NCI-H345 (cell line): ENCODE results near the gene ZER1.

Experiments
- DNase-seq: peaks from one replicate; lab custom pipeline; 2025; lab: John Stamatoyannopoulos, UW

Gene ZER1

GRCh38 chr9:128735373-128735772, 36.4 kb downstream of the ZER1 start:
- DNase-seq = no peak

DNA sequence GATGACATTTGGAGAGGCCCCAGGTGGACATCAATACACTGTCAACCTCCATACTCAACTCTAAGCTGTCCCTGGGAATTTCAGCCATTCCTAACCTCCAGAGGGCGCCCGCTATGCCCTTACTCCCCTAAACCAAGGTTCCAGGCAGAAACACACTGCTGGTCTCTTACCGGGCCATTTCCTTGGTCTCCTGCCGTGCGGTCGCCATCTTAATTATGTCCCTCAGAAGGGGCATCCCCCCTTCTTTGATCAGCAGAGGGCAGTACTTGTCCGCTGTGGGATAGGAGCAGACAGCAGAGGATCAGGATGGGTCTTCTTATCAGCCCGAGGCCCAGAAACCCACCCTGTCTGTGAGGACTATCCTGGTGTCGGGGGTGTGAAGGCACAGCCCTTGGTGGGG, 38.5 kb downstream of the ZER1 start:
- peak; percentile 12 for DNase-seq

DNA sequence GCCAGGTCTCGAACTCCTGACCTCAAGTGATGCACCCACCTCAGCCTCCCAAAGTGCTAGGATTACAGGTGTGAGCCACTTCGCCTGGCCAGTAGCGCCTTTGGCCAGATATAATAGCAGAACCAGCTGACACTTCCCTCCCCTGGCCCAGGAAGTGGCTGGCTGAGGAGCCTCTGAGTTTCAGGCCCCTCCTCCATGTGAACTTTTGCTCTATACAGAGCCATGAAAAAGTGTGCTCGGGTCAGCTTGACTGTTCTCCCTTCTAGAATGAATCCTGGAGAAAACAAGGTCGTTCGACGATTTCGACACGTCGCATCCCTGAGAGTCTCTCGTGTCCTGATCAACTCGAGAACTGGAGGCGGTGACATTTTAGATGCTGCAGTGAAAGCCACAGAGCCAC, 39.2 kb downstream of the ZER1 start:
- DNase-seq = no peak

DNA sequence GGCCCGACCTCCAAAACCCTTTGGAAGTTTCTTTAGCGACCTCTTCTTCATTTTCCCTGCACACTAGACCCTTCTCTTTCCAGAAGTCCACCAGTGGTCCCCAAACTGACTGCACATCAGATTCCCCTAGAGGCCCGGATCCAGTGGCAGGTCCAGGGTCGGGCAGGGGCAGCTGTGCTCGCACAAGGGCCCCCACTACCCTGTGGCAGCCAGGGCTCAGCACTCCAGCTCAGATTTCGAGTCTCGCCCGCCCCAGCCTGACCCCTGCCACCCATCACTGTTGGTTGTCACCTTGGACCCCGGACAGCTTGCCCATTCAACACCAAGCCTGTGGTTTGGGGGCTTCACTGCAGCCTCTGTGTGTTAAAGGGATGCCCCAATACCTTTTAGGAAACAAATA, 40.0 kb downstream of the ZER1 start:
- no peak for DNase-seq

GRCh38 chr9:128731093-128731492, 40.6 kb downstream of the ZER1 start:
- no peak for DNase-seq

DNA sequence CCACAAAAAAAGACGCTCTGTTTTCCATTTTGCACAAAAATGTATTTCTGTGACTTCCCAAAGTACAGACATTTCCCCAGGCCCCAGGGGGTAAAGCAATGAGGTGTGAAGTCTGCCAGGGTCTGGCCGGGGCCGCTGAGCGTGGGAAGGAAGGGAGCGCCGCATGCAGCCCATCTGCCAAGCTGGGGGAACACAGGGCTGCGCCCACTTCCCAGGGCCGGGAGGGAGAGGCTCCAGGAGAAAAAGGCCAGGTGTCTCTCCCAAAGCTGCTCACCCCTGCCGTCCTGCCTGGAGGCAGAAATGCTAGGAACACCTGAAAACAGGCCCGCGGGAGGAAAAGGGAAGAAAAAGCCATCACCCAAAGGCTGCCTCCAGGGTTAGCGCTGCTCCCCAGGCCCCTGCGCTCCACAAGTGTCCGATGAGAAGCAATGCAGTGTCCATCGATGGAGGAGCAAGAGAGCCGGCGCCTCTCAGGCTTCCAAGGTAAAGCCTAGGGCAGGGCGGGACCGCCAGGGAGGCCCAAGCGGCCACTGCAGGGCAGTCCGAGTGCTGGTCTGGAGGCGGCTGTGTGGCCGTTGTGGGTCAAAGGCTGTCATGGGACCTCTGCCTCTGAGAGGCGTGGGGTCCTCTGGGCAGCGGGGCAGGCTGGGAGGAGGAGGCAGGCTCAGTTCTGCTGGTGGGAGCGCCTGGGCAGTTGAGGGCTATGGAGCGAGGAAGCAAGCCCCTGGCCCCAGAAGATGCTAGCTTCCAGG, 41.8 kb downstream of the ZER1 start:
- DNase-seq = no peak

DNA sequence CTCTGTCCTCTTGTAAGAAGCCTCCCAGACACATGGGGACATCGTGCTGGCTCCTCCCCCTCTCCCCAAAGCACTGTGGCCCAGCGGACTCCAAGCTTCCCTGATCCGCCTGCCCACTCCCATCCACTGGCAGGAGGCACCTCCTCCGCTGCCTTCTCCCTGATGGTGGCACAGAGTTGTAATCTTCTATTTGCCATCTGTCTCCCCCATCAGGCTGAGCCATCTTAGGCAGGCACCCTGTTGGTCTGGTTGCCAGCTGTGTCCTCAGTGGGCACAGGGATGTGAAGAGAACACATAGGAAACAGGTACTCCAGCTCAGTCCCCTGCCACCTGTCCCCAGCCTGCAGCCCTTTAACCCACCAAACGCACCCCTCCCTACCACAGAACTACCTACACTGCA, 42.4 kb downstream of the ZER1 start:
- no peak for DNase-seq

GRCh38 chr9:128728298-128728697, 43.4 kb downstream of the ZER1 start:
- no peak for DNase-seq

- DNase-seq = no peak
Observed at GRCh38 chr9:128727640-128728248, 44.0 kb downstream of the ZER1 start.

DNA sequence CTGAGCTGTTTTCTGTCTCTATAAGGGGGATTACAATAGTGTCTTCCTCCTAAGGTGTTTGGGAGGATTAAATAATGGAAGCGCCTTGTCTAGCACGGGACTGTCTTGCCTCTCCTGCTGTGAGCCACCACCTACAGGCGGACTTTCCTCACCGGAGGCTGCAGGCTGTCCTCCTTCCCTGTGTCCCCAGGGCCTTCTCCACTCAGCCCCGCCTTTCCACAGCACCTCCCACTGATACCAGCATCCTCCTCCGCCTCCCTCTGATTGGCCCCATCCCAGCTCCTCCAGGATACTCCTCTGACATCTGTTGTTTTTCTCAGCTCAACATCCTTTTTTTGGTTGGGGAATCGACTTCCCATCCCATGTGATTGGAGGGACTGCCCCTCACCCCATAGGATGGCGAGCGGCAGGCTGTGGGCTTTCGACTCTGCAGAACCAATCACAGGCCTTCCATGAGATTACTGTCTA, 46.9 kb downstream of the ZER1 start:
- peak; percentile 77 for DNase-seq

DNA sequence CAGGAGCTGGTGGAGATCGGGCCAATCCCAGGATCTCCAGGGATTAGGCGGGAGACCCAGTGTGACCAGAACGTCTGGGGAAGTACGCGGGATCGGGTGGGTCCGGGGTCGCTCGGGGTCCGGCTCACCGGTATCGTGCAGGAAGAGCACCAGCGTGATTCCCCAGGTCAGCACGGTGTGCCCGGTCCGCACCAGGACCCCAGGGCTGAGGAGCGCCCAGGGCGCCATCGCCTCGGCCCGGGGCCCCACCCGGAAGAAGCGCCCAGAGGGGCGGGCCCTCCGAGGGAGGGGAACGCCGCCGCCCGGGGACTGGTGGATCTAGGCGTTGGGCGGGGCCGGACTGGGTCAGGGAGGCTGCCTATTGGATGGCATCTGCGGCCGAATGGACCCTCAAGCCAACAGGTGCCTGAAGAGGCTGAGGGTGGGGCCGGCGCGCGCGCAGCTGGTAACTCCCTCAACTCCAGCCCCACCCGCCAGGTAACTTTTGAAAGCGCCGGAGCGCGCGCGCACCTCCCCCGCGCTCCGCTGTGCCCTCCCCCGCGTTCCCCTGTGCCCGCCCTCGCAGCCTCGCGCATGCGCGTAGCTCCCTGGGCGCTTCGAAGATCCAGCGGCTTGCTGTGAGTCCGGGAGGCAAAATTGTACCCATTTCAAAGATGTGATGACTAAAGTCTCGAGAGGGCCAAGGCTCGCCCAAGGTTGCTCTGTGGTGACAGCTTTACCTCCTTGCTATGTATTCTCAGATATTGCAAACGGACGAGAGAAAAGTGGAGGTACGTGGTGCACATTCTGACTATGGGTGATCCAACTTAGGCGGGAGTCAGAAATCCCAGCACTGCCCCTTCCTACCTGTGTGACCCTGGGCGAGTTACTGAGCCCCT, 47.6 kb downstream of the ZER1 start, which contains the start of gene ZDHHC12:
TSS of gene ZDHHC12 (minus strand) at position 262 of the 878 bp plus-strand sequence. CDS start at position 228, 34 bp downstream.
- peak; percentile 99 for DNase-seq

DNA sequence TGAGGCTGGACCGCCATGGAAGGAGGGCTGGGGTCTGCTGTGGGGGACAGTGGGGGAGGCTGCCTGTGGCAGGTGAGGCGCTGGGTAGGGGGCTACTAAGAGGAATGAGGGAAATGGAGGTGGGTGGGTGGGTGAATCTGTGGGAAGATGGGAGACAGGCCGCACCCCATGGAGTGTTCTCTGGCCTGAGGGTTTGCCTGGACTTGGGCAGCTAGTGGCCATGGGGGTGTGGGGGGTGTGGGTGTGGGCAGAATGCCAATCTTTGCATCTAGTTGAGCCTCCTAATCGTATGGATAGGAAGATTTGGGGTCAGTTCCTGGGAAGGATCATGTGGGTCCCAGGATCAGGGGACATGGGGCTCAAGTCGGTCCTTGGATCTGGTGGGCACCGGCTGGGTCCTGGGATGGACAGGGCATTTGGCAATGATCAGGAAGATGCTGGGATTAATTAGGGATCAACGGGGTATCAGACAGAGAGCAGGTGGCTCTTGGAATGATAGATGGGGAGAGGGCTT, 48.3 kb downstream of the ZER1 start:
- DNase-seq = no peak

DNA sequence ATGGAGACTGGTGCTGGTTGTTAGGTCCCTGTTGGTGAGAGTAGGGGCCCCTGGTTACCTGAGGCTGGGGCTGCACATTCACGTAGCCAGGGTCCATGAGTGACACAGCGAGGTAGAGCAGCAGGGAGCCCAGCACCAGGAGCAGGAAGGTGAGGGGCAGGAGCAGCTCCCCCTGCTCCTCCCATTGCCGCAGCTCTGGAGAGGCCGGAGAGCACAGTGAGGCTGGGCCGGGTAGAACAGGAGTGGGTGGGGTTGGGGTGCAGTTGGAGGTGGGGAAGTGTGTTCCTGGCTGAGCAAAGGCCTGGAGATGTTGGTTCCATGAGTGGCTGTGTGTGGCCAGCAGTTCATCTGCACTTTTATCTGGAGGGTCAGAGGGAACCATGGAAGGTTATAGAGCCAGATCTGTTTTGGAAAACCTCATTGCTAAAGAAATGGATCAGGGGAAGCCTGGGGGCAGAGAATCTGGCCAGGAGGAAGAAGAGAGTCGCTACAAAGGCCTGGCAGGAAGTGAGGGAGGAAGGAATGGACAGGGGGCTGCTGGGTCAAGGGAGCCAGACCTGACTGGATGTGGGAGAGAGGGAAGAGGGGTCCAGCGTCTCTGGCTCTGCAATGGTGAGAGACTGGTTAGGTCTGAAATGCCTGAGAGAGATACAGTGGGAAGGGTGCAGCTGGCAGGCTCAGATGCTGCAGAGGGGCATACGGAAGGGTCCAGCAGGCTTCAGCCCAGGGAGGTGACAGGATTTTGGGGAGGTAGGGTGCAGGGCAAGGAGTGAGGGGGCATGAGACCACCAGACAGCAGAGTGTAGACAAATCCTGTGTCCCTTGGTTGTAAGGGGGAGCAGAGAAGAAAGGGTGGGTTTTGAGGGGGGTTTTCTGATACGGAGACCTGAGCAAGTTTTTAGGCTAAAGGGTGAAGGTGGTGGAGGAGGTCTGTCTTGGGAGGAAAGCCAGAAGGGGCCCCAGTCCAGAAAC, 49.1 kb downstream of the ZER1 start:
- DNase-seq = no peak

DNA sequence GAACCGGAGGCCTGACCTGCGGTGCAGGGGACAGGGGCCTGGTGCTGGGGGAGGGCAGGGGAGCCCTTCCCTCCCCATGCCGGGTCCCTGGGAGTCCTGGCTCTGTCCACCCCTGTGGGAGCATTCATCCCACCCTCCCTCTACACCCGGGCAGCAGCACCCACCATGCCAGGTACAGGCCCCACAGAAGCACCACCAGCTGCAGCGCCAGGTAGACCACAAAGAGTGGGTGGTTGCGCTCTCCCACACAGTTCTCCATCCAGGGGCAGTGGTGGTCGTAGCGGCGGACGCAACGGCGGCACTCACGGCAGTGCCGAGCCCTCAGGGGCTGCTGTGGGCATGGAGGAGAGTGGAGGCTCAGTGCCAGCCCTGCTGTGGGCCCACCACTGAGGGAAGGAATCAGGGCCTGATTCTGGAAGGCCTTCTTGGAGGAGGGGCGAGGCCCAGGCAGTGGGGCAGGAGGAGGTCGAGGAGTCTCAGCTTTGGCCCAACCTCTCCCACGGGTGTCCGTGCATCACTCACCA, 50.2 kb downstream of the ZER1 start:
- DNase-seq = no peak

- DNase-seq = no peak
Observed at GRCh38 chr9:128720841-128721486, 50.8 kb downstream of the ZER1 start.

- DNase-seq = no peak
Observed at GRCh38 chr9:128719919-128720605, 51.7 kb downstream of the ZER1 start.

DNA sequence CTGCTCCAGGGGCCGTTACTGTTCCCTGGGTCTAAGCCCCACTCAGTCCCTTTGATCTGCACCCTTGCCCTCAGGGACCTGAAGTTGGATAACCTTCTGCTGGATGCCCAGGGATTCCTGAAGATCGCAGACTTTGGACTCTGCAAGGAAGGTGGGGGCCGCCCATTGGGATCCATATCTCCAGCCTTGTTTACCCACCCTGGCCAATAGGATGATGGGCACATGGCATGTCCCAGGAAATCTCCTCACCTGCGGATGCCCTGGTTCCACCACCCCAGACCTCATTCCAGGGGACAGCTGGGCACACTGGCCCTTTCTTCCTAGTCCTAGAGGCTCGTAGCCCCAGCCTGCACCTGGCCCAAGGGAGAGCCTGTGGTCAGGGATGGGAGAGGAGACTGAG, 53.3 kb downstream of the ZER1 start:
- DNase-seq = no peak

GRCh38 chr9:128718047-128718446, 53.7 kb downstream of the ZER1 start:
- DNase-seq = no peak

- DNase-seq = no peak
Observed at GRCh38 chr9:128716581-128717254, 55.0 kb downstream of the ZER1 start.
